IPS-15b (cell line): ENCODE data around the gene ELAVL3.

Experiments
- H3K27me3 ChIP-seq: one replicate; pipeline ENCODE4 v1.6.1; 2013; ENCODE audit warnings: low read length; ENCODE audit not compliant: control insufficient read depth, insufficient read depth
- H3K36me3 ChIP-seq: one replicate; pipeline ENCODE4 v1.6.1; 2013; ENCODE audit warnings: low read length; ENCODE audit not compliant: control insufficient read depth, insufficient read depth
- H3K4me1 ChIP-seq: one replicate; pipeline ENCODE4 v1.6.1; 2013; ENCODE audit warnings: mild to moderate bottlenecking, low read length; ENCODE audit not compliant: control insufficient read depth, insufficient read depth
- H3K4me3 ChIP-seq: one replicate; pipeline ENCODE4 v1.5.1; 2013; ENCODE audit warnings: low read depth, low read length
- H3K9ac ChIP-seq: one replicate; pipeline ENCODE4 v1.6.1; 2013; ENCODE audit warnings: low read depth, mild to moderate bottlenecking, low read length
- H3K9me3 ChIP-seq: one replicate; pipeline ENCODE4 v1.6.1; 2013; ENCODE audit warnings: mild to moderate bottlenecking, low read length; ENCODE audit not compliant: control insufficient read depth, insufficient read depth

ELAVL3 gene

GRCh38 chr19:11453468-11454341 lies 27.1 kb downstream of the ELAVL3 start:
- H3K36me3 ChIP-seq: peaks cover 16% of the 10 kb centered on the region
- H3K27me3 ChIP-seq: no peaks in the 10 kb centered on the region
- H3K9ac ChIP-seq: no peak overlapping the region
- no peak overlapping the region for H3K4me3 ChIP-seq
- H3K4me1 ChIP-seq: peaks cover 5% of the 10 kb centered on the region
- no peaks in the 10 kb centered on the region for H3K9me3 ChIP-seq

GRCh38 chr19:11452620-11453310 lies 28.1 kb downstream of the ELAVL3 start:
- no peaks in the 10 kb centered on the region for H3K27me3 ChIP-seq
- no peaks in the 10 kb centered on the region for H3K9me3 ChIP-seq
- peaks cover 5% of the 10 kb centered on the region for H3K4me1 ChIP-seq
- peaks cover 25% of the 10 kb centered on the region for H3K36me3 ChIP-seq
- H3K4me3 ChIP-seq: no peak overlapping the region
- H3K9ac ChIP-seq: no peak overlapping the region

DNA sequence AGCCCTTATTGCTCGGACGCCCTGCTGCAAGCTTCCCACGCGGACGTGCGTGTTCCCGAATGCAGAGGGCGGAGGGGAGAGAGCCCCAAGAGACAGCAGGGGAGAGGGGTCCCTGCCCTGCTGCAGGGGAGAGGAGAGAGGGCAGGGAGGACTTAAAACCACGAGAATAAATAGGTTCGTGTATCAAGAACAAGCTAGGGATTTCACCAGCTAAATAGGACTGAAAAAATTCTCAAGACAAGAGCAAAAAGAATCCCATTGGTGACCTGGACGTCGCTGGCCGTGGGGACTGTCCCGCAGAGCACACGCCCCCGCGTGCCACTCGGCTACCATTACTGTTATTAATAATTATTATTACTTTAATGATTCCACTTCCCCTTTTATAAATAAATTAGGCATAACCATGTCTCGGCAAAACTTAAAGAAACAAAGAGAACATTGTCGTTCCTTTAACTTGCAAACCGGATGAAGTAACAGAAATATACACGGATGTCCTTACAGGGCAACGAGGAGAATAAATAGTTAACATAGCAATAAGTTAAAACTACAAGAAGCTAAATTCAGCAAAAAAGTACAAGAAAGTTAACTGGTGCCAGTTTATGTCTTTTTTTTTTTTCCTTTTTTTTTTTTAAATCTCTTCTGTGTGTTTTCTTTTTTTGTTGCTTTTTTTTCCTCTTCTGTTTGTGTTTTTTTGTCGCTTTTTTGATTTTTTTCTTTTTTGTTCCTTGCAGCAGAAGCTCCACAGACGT lies 28.8 kb downstream of the ELAVL3 start:
- Histone ChIP-seq H3K9me3 (no peaks in the 10 kb centered on the region), H3K4me1 (no peaks in the 10 kb centered on the region), H3K27me3 (no peaks in the 10 kb centered on the region), H3K4me3 (no peak overlapping the region), H3K36me3 (peaks cover 33% of the 10 kb centered on the region), H3K9ac (no peak overlapping the region)

DNA sequence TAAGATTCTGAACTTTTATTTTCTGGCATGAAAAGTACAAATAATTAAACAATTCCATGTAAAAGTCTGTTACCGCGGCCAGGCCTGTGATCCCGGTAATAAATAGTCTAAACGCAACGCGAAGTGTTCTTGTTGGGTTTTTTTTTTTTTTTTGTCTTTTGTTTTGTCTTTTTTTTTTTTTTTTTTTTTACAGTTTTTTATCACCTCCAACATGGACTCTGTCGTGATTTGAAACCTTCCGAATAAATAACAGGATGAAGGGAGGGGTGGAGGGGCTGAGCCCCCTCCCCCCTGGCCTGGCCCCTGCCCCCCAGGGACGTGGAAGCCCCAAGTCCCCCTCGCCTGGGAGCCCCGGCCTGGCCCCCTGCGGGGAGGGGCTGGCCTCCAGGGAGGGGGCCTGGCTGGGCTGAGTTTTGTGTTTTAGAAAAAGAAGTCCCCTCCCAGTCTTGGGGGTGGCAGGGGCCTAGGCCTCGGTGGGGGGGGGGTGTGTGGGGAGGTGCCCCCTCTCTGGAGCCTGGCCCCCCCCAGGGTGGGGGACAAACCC lies 29.4 kb downstream of the ELAVL3 start:
- H3K9ac ChIP-seq: no peak overlapping the region
- no peaks in the 10 kb centered on the region for H3K9me3 ChIP-seq
- peaks cover 38% of the 10 kb centered on the region for H3K36me3 ChIP-seq
- no peaks in the 10 kb centered on the region for H3K27me3 ChIP-seq
- H3K4me3 ChIP-seq: no peak overlapping the region
- H3K4me1 ChIP-seq: no peaks in the 10 kb centered on the region

DNA sequence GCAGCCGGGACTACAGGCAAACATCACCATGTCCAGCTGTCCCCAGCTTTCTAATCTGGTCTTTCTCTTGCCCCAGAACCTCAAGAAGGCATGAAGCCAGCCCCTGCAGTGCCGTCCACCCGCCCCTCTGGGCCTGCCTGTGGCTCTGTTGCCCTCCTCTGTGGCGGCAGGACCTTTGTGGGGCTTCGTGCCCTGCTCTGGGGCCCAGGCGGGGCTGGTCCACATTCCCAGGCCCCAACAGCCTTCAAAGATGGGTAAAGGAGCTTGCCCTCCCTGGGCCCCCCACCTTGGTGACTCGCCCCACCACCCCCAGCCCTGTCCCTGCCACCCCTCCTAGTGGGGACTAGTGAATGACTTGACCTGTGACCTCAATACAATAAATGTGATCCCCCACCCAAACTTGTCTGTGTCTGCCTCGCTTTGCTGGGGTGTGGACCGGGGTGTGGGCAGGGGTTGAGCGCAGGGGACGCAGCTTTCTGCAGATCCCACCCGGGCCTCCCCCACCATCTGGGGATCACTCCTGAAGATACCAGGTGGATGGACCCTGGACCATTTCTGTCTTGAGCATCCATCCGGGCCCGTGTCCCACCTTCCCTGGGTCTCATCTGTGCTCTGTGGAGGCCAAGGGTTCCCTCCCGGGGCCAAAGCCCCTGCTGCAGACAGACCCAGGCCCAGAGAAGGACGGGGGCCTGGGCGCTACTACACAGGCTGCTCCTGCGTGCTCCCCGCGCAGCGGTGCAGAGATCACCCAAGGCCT lies 30.1 kb downstream of the ELAVL3 start:
- Histone ChIP-seq H3K27me3 (no peaks in the 10 kb centered on the region), H3K4me1 (no peaks in the 10 kb centered on the region), H3K36me3 (peaks cover 42% of the 10 kb centered on the region), H3K9ac (no peak overlapping the region), H3K9me3 (no peaks in the 10 kb centered on the region), H3K4me3 (no peak overlapping the region)

GRCh38 chr19:11448923-11449554 lies 31.8 kb downstream of the ELAVL3 start:
- Histone ChIP-seq H3K9me3 (no peaks in the 10 kb centered on the region), H3K4me3 (no peak overlapping the region), H3K27me3 (no peaks in the 10 kb centered on the region), H3K9ac (no peak overlapping the region), H3K36me3 (peaks cover 58% of the 10 kb centered on the region), H3K4me1 (no peaks in the 10 kb centered on the region)

GRCh38 chr19:11448410-11448809 lies 32.4 kb downstream of the ELAVL3 start:
- H3K27me3 ChIP-seq: no peaks in the 10 kb centered on the region
- H3K9ac ChIP-seq: no peak overlapping the region
- no peaks in the 10 kb centered on the region for H3K4me1 ChIP-seq
- H3K4me3 ChIP-seq: no peak overlapping the region
- H3K36me3 ChIP-seq: peaks cover 59% of the 10 kb centered on the region
- H3K9me3 ChIP-seq: no peaks in the 10 kb centered on the region

GRCh38 chr19:11447347-11448262 lies 33.2 kb downstream of the ELAVL3 start:
- no peaks in the 10 kb centered on the region for H3K4me1 ChIP-seq
- no peak overlapping the region for H3K9ac ChIP-seq
- no peaks in the 10 kb centered on the region for H3K27me3 ChIP-seq
- H3K36me3 ChIP-seq: peaks cover 61% of the 10 kb centered on the region
- no peaks in the 10 kb centered on the region for H3K9me3 ChIP-seq
- no peak overlapping the region for H3K4me3 ChIP-seq

DNA sequence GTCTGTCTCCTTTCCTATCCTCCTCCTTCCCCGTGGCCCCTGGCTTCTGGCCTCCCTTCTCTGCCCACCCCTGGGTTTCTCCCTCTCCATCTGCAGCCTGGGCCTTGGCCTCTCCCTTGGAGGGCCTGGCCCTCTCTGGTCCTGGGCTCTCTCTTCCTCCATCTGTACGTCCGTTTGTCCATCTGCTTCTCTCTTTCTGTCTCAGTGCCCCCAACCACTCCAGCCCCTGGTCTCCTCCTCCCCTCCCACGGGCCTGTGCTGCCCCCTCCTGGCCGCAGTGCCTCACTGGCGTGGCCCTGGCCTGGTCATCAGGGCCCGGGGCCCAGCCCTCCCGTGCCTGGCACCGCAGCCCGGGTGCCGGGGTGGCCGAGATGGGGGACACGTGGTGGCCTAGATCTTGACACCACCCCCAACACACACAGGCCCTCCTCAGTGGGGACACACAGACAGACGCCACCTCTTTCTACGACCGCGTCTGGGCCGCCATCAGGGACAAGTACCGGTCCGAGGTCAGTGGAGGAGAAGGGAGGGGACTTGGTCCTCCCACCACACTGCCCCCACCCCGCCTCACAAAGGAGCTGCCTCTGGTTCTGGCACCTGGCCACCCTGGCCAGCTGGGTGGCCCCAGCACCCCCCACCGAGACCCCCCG lies 34.1 kb downstream of the ELAVL3 start:
- H3K36me3 ChIP-seq: peaks cover 68% of the 10 kb centered on the region

DNA sequence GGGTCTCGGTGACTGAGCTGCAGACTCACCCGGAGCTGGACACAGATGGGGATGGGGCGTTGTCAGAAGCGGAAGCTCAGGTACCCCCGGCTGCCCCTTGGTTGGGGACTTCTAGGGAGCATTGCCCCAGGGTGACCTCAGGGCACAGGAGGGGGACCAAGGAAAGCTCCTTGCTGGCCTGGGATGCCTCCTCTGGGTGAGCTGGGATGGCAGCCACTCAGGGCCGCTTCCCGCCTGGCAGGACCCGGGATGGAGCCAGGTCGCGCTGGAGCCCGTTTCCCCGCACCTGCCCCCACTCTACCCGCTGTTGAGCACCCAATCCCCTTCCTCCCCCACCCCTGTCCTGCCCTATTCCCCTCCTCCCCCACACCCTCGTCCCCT lies 34.6 kb downstream of the ELAVL3 start:
- Histone ChIP-seq H3K27me3 (no peaks in the 10 kb centered on the region), H3K4me1 (no peaks in the 10 kb centered on the region), H3K36me3 (peaks cover 73% of the 10 kb centered on the region), H3K9ac (no peak overlapping the region), H3K4me3 (no peak overlapping the region), H3K9me3 (no peaks in the 10 kb centered on the region)

More for the DNA sequence above, 34.1 kb downstream of the ELAVL3 start:
- H3K9ac ChIP-seq: no peak overlapping the region
- no peaks in the 10 kb centered on the region for H3K9me3 ChIP-seq
- no peak overlapping the region for H3K4me3 ChIP-seq
- H3K4me1 ChIP-seq: no peaks in the 10 kb centered on the region
- H3K27me3 ChIP-seq: no peaks in the 10 kb centered on the region
